Sigmoid colon (tissue), 7 donors: ENCODE measurements around the gene POLR2F. TPM values are rescaled to one million over a fixed set of nuclear protein-coding genes. Genes with fewer than 3 reads are reported as not detected.

Source experiments
- DNase-seq: peaks from one replicate; pipeline ENCODE4 v3.0.0-alpha.2; 2019
- H3K27ac ChIP-seq, 4 donors: fragments of 200-600 bp; sonication (generic); one replicate each; pipeline ENCODE4 v1.5.1; 2016 to 2019; ENCODE audit warnings: mild to moderate bottlenecking in 1 of 4
- H3K27me3 ChIP-seq, 3 donors: fragments of 200-600 bp; sonication (generic); one replicate each; pipeline ENCODE4 v1.5.1; 2019; ENCODE audit warnings: mild to moderate bottlenecking in 1 of 3
- H3K36me3 ChIP-seq, 4 donors: fragments of 200-600 bp; sonication (generic); one replicate each; pipeline ENCODE4 v1.5.1; 2016 to 2019
- H3K4me1 ChIP-seq, 4 donors: fragments of 200-600 bp; sonication (generic); one replicate each; pipeline ENCODE4 v1.5.1; 2017 to 2019
- H3K4me3 ChIP-seq, 4 donors: fragments of 200-600 bp; sonication (generic); one replicate each; pipeline ENCODE4 v1.5.1; 2017 to 2019; ENCODE audit warnings: mild to moderate bottlenecking in 2 of 4, moderate library complexity in 1 of 4
- H3K9me3 ChIP-seq, 4 donors: fragments of 200-600 bp in 3 of 4; sonication (generic) in 3 of 4; one replicate each; pipeline versions ENCODE4 v1.5.1 to v1.6.1; 2013 to 2019
- CTCF ChIP-seq, 4 experiments: fragments of 450-650 bp in 3 of 4; fragments of 200-600 bp in 1 of 4; IDR thresholded peaks; one replicate each; pipeline ENCODE4 v1.5.1; 2016 to 2019; ENCODE audit warnings: antibody characterized with exemption in 4 of 4, mild to moderate bottlenecking in 3 of 4, moderate library complexity in 2 of 4
- EP300 ChIP-seq, 4 donors: sonication (generic); formaldehyde crosslinking; IDR thresholded peaks; one replicate each; pipeline ENCODE4 v1.6.1; 2017; ENCODE audit warnings: antibody characterized with exemption in 4 of 4
- POLR2A ChIP-seq, 2 donors: fragments of 450-650 bp; IDR thresholded peaks; one replicate each; pipeline ENCODE4 v1.6.1; 2016; ENCODE audit warnings: antibody characterized with exemption in 2 of 2, mild to moderate bottlenecking in 2 of 2, moderate library complexity in 2 of 2
- POLR2AphosphoS5 ChIP-seq, 4 donors: sonication (generic); formaldehyde crosslinking; IDR thresholded peaks; one replicate each; pipeline ENCODE4 v1.6.1; 2017; ENCODE audit warnings: antibody characterized with exemption in 4 of 4
- WGBS, 2 donors: extraction: QIAGEN DNeasy Blood & Tissue Kit; methylation state at CpG; one replicate each; pipeline ENCODE4 v1.1.7; 2013; 5-methylcytosine and 5-hydroxymethylcytosine counted together
- intact Hi-C: fragments of 100-400 bp; cut with DNase I; formaldehyde crosslinking; loops from one replicate; pipeline ENCODE4 v1.15.1; 2023
- polyA plus RNA-seq, 3 donors: library from polyadenylated mRNA; stranded (reverse); fragments of 200-250 nt; gene quantifications; one replicate each; pipeline ENCODE4 v1.2.3, GENCODE V29; 2013
- total RNA-seq, 4 donors: library from RNA; depleted of rRNA; stranded (reverse); fragments of >200 nt; gene quantifications; one replicate each; pipeline ENCODE4 v1.1.0, GENCODE V29; 2016
- donor health status: healthy with polysubstance abuse.
- donor health status: Bipolar disorder and iron deficiency.
- donor health status: healthy.

The POLR2F gene
- total and polyA plus RNA-seq, 7 donors, result 47.9 to 149 (median 96.9) TPM

GRCh38 chr22:38012604-38013072 is 59.1 kb downstream of the POLR2F start:
- H3K4me1 ChIP-seq, result peaks cover 0 to 23% (median 18%) of the 10 kb centered on the region in 4 donors
- no peaks in the 10 kb centered on the region for H3K27me3 ChIP-seq
- no peaks in the 10 kb centered on the region for H3K36me3 ChIP-seq
- TF ChIP-seq POLR2AphosphoS5 (IDR thresholded peaks at IDR 0.05), result no peak
- no peaks in the 10 kb centered on the region for H3K9me3 ChIP-seq
- H3K4me3 ChIP-seq, result no peak overlapping the region
- 88 to 90% methylated on average over 7 of the region's 7 CpGs for WGBS, 2 donors
- DNase-seq, result no peak
- H3K27ac ChIP-seq, result no peak overlapping the region
- intact Hi-C loops, result no loop called here

DNA sequence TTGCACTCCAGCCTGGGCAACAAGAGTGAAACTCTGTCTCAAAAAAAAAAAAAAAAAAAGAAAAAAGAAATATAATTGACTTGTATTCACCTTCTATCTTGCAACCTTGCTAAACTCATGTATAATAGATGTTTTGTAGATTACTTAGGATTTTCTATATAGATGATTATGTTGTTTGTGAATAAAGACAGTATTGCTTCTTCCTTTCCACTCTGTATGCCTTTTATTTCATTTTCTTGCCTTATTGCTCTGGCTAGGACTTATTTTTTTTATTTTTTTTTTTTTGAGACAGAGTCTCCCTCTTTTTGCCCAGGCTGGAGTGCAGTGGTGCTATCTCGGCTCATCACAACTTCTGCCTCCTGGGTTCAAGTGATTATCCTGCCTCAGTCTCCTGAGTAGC is 60.6 kb downstream of the POLR2F start:
- no peaks in the 10 kb centered on the region for H3K9me3 ChIP-seq
- no peak for DNase-seq
- H3K4me1 ChIP-seq, result peaks cover 0 to 29% (median 21%) of the 10 kb centered on the region in 4 donors
- intact Hi-C loops, result no loop called here
- TF ChIP-seq EP300 (IDR thresholded peaks at IDR 0.05) (no peak), POLR2A (IDR thresholded peaks at IDR 0.05) (no peak)
- 98 to 100% methylated on average over 1 of the region's 1 CpG for whole genome bisulfite sequencing, 2 donors
- no peak overlapping the region for H3K27ac ChIP-seq
- H3K4me3 ChIP-seq, result no peak overlapping the region
- H3K27me3 ChIP-seq, result no peaks in the 10 kb centered on the region
- H3K36me3 ChIP-seq, result no peaks in the 10 kb centered on the region

DNA sequence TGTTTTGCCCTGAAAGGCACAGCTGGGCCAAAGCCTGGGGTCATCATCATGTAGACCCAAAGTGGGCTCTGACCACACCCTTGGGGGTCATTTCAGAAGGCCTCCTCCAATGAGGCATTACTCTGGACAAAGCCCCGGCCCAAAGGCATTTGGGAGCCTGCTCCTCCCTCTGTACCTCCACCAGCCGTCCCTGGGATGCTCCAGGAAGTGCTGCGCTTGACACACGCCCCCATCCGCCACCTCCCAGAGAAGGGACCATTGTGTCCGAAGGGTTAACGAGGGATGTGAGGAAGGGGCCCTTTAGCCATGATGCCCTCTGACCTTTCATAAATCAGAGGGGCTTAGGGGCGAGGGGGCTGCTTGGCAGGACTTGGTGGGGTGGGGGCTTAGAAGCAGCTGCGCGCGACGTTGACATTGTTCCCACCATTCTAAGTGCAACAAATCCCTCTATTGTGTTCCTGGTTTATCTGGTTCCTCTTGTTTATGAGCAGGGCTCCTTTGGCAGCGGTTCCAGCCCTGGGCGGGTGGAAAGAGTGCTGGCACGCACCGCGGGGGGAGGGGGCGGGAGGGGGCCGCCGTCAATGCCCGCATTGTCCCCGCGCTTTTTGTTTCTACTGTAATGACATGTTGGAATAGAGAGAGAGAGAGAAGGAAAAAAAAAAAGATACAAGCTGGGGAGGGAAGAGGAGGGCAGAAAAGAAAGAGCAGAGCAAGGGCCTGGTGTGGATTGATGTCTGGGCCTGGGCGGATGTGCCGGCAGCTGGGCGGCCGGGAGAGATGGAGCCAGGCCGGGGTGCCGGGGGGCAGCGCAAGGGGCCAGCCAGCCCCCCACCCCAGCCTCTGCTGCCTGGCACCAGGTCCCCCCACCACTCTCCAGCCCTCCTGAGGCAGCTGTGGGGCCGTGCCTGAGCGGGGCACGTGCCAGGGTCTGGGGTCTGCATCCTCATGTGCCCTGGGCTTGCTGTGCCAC is 63.0 kb downstream of the POLR2F start:
- H3K27me3 ChIP-seq, result no peaks in the 10 kb centered on the region
- DNase-seq, result peak; percentile 86
- H3K9me3 ChIP-seq, result no peaks in the 10 kb centered on the region
- no peaks in the 10 kb centered on the region for H3K36me3 ChIP-seq
- WGBS, 2 donors, result 17 to 59% methylated on average over 33 of the region's 33 CpGs
- intact Hi-C loops, result no loop called here
- peaks cover 0 to 29% (median 21%) of the 10 kb centered on the region in 4 donors for H3K4me1 ChIP-seq
- H3K27ac ChIP-seq, result peak overlapping the region; percentile 57 to 84 (median 74)
- H3K4me3 ChIP-seq, result peak overlapping the region in 3 of 4 donors; percentile 4 to 28 (median 22)
- TF ChIP-seq POLR2A (IDR thresholded peaks at IDR 0.05), result no peak
- no peak for TF ChIP-seq CTCF (IDR thresholded peaks at IDR 0.05)
- peak in 2 of 4 donors; percentile 28 to 45 for TF ChIP-seq POLR2AphosphoS5 (IDR thresholded peaks at IDR 0.05)

DNA sequence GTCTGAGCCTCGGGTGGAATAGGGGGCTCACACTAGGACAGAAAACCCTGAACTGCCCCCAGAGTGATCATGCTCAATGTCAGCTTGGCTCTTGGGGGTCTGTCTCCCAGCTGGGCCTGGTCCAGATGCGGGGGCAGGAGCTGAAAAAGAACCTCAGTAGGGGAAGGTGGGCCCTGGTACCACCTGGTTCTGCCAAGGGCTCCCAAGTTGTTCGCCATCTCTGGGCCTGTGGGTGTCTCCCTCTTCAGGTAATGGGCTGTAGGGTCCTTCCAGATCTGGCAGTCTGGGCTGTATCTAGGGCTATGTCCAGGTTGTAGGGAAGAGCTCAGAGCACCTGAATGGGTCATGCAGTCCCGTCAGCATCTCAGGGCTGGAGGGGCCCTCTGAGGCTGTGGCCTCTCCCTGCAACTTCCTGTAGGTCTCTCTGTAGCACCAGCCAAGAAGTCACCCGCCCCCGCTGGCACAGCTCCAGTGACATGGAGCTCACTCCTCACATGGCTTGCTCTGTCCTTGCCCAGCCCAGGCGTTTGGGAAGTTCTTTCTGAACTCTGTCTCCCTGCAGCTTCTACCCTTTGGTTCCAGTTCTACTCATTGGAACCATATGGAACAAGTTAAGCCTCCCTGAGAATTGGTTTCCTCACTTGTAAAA is 63.9 kb downstream of the POLR2F start:
- H3K36me3 ChIP-seq, result no peaks in the 10 kb centered on the region
- no peaks in the 10 kb centered on the region for H3K9me3 ChIP-seq
- intact Hi-C loops, result no loop called here
- no peaks in the 10 kb centered on the region for H3K27me3 ChIP-seq
- WGBS, 2 donors, result 43 to 54% methylated on average over 7 of the region's 7 CpGs
- peak overlapping the region; percentile 57 to 84 (median 74) for H3K27ac ChIP-seq
- H3K4me3 ChIP-seq, result peak overlapping the region in 1 of 4 donors; percentile 4
- peaks cover 0 to 29% (median 21%) of the 10 kb centered on the region in 4 donors for H3K4me1 ChIP-seq
- peak; percentile 93 for DNase-seq
- TF ChIP-seq POLR2A (IDR thresholded peaks at IDR 0.05) (no peak), POLR2AphosphoS5 (IDR thresholded peaks at IDR 0.05) (peak in 3 of 4 donors; percentile 41 to 53 (median 42)), CTCF (IDR thresholded peaks at IDR 0.05) (no peak), EP300 (IDR thresholded peaks at IDR 0.05) (no peak)

GRCh38 chr22:38017939-38018885 is 64.7 kb downstream of the POLR2F start:
- peak overlapping the region; percentile 57 to 84 (median 74) for H3K27ac ChIP-seq
- no peaks in the 10 kb centered on the region for H3K9me3 ChIP-seq
- H3K4me1 ChIP-seq, result peaks cover 0 to 29% (median 21%) of the 10 kb centered on the region in 4 donors
- TF ChIP-seq POLR2A (IDR thresholded peaks at IDR 0.05) (no peak), CTCF (IDR thresholded peaks at IDR 0.05) (no peak), EP300 (IDR thresholded peaks at IDR 0.05) (no peak), POLR2AphosphoS5 (IDR thresholded peaks at IDR 0.05) (no peak)
- no peak for DNase-seq
- H3K36me3 ChIP-seq, result no peaks in the 10 kb centered on the region
- no peaks in the 10 kb centered on the region for H3K27me3 ChIP-seq
- intact Hi-C loops, result no loop called here
- WGBS, 2 donors, result 87 to 88% methylated on average over 12 of the region's 12 CpGs
- no peak overlapping the region for H3K4me3 ChIP-seq
